GM18870 (cell line): ENCODE data around the gene MARCO.
"Not testable (repeated sequence)": the region's sequence is repeated elsewhere in the genome, so short reads cannot be mapped to it uniquely, and the experiment has no call there.

Source experiments
- ATAC-seq: cut with Tn5 transposase; IDR thresholded peaks from one replicate; pipeline ENCODE4 v1.9.1; 2021; ENCODE audit warnings: moderate library complexity; ENCODE audit not compliant: unreplicated experiment

The MARCO gene

GRCh38 chr2:119003856-119004255, 61.9 kb downstream of the MARCO start:
- not testable (repeated sequence) for ATAC-seq

- ATAC-seq = no peak
These were observed 62.6 kb downstream of the MARCO start for GRCh38 chr2:119004602-119005001.

GRCh38 chr2:119005051-119005450, 63.1 kb downstream of the MARCO start:
- no peak for ATAC-seq

- no peak for ATAC-seq
These were observed 63.6 kb downstream of the MARCO start for GRCh38 chr2:119005555-119005954.

- no peak for ATAC-seq
These were observed 64.4 kb downstream of the MARCO start for GRCh38 chr2:119006441-119006840.

- ATAC-seq = no peak
These were observed 66.1 kb downstream of the MARCO start for GRCh38 chr2:119008108-119008507.

- no peak for ATAC-seq
These were observed 67.1 kb downstream of the MARCO start for GRCh38 chr2:119009110-119009509.

GRCh38 chr2:119010336-119010735, 68.3 kb downstream of the MARCO start:
- ATAC-seq = no peak

GRCh38 chr2:119011162-119011909, 69.3 kb downstream of the MARCO start:
- no peak for ATAC-seq

GRCh38 chr2:119011910-119012209, 69.9 kb downstream of the MARCO start:
- no peak for ATAC-seq

GRCh38 chr2:119012345-119013301, 70.6 kb downstream of the MARCO start:
- no peak for ATAC-seq

- no peak for ATAC-seq
These were observed 71.7 kb downstream of the MARCO start for GRCh38 chr2:119013671-119014070.

GRCh38 chr2:119015845-119016244, 73.9 kb downstream of the MARCO start:
- ATAC-seq = no peak

GRCh38 chr2:119019521-119019920, 77.5 kb downstream of the MARCO start:
- no peak for ATAC-seq

GRCh38 chr2:119022678-119023077, 80.7 kb downstream of the MARCO start:
- ATAC-seq = no peak

- no peak for ATAC-seq
These were observed 81.5 kb downstream of the MARCO start for GRCh38 chr2:119023534-119023933.

- no peak for ATAC-seq
These were observed 82.2 kb downstream of the MARCO start for GRCh38 chr2:119024152-119024551.

GRCh38 chr2:119024568-119024967, 82.6 kb downstream of the MARCO start:
- ATAC-seq = no peak

- ATAC-seq = no peak
These were observed 83.0 kb downstream of the MARCO start for GRCh38 chr2:119025013-119025412.

- no peak for ATAC-seq
These were observed 83.9 kb downstream of the MARCO start for GRCh38 chr2:119025762-119026351.

GRCh38 chr2:119026890-119027289, 84.9 kb downstream of the MARCO start:
- ATAC-seq = no peak
